Mammary epithelial cell (primary cell): ENCODE measurements around the gene GLP2R.

Experiments used
- CTCF ChIP-seq, 2 donors: IDR thresholded peaks in 1 of 2; conservative IDR thresholded peaks in 1 of 2; 2 replicates each; pipeline ENCODE4 v1.5.1; 2011 to 2012; ENCODE audit warnings: inconsistent platforms in 2 of 2, low read length in 2 of 2, mild to moderate bottlenecking in 2 of 2, control low read depth in 1 of 2, low read depth in 1 of 2; ENCODE audit not compliant: insufficient read depth in 1 of 2; ENCODE audit errors: extremely low read depth in 1 of 2
- EZH2 ChIP-seq: IDR thresholded peaks from 2 replicates; pipeline ENCODE4 v1.6.1; 2012; ENCODE audit warnings: low read length, inconsistent platforms, borderline replicate concordance

- no peak for TF ChIP-seq CTCF (conservative IDR thresholded peaks at IDR 0.05 in 1 of 2, IDR thresholded peaks at IDR 0.05 in 1 of 2; ENCODE audit: extremely low read depth in 1 of 2, insufficient read depth in 1 of 2, low read depth in 1 of 2, low read length in 2 of 2)
- no peak for TF ChIP-seq EZH2
Measured at GRCh38 chr17:9854255-9854654, 28.5 kb downstream of the GLP2R start.
